ENCODE results near the gene DMD.
"Not testable (repeated sequence)": the region's sequence is repeated elsewhere in the genome, so short reads cannot be mapped to it uniquely, and the experiment has no call there.

DMD gene

DNA sequence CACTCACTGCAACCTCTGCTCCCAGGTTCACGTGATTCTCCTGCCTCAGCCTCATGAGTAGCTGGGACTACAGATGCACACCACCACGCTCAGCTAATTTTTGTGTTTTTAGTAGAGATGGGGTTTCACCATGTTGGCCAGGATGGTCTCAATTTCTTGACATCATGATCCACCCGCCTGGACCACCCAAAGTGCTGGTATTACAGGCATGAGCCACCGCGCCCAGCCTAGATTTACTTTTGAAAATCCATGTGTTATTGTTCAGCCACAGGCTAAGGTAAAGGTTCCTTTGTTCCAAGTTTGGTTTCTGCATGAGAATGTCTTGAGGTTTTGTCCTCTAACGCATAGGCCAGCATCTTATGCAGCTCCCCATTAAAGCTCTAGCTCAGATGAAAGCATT lies 371.6 kb downstream of the DMD start:
- DNase-seq: no peak

DNA sequence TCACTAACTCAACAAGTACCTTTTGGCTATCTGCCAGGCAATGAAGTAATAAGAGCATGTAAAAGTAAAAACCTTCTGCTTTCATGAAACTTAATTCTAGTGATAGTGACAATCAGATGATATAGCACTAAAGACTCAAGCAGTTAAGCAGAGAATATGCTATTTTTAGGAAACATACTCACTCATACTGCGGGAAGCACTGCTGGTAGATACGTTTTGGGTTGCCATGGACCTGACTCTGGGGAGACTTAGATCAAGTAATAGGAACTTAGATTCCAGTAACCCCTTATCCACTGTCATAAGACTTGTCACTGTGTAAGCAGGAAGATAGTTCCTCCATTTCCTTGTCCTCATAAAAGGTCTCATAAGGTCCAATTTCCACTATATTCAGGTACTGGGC lies 386.3 kb downstream of the DMD start:
- no peak for DNase-seq

DNA sequence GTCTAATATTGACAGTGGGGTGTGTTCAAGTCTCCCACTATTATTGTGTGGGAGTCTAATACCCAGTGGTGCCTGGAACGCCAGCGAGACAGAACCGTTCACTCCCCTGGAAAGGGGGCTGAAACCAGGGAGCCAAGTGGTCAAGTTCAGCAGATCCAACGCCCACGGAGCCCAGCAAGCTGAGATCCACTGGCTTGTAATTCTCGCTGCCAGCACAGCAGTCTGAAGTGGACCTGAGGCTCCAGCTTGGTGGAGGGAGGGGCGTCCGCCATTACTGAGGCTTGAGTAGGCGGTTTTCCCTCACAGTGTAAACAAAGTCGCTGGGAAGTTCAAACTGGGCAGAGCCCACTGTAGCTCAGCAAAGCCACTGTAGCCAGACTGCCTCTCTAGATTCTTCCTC lies 407.3 kb downstream of the DMD start:
- DNase-seq: no peak

DNA sequence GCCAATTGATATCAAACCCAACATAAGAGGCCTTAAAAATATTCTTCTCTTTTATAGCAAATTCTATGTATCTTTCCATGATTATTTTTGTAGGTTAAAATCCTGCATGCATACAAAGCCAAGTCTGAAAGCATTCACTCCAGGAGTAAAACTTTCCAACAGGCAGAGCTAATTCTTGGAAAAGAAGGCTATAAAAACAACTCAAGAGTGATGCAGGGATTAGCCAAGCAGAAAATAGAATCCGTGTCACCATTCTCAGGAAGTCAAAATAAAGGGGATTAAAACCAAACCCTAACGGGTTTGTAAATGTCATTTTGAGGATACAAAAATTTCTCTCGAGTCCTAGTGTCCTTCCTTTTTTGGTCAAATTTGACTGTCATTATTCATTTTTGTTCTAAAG lies 412.4 kb downstream of the DMD start:
- no peak for DNase-seq

DNA sequence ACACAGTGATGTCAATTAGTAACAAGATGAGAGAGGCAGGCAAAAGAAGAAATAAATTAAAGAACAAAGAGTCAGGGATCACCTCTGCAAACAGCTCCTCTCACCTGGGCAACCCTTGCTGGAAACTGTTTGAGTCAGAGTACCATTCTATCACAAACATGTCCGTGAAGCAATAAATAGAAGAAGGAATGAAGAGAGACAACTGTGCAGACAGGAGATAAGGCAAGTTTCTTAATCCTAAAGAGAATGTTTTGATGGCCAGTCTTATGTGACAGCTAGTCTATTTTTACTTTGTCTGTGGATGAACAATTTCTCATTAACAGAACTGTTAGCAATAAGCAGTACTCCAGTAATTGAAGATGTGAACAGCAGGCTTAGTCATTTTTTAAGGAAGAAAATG lies 422.4 kb downstream of the DMD start:
- no peak for DNase-seq

DNA sequence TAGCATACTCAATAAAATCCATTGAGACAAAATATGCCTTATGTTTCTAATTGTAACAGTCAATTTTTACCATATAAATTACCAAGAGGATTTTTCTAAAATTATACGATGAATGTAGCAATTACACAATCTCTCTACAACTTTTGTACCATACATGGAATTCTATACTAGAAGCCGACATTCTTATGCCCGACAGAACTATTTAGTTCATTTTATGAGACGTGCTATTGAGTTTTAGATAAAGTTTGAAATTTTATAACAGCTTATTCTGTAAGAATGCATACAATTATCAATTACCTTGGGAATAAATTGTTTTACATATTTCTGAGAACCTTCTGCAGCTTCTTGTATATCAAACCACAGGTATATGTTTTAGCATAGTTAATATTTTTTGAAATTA lies 431.2 kb downstream of the DMD start:
- no peak for DNase-seq

DNA sequence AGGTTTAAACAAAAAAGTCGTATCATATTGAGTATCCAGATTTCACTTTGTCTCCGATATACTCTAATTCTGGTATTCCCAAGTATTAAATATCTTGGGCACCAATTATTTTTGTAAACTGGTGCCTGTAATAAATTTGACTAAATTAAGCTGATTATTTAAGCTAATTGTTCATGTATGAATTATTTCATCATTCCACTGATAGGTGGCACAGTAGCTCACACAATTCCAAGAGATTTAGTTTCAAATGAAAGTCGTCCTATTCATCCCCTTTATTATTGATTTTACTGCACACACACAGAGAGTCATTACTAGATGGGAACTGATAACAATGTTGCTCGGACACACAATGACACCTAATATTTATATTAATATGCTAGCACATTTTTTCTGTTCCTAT lies 432.4 kb downstream of the DMD start:
- no peak for DNase-seq

DNA sequence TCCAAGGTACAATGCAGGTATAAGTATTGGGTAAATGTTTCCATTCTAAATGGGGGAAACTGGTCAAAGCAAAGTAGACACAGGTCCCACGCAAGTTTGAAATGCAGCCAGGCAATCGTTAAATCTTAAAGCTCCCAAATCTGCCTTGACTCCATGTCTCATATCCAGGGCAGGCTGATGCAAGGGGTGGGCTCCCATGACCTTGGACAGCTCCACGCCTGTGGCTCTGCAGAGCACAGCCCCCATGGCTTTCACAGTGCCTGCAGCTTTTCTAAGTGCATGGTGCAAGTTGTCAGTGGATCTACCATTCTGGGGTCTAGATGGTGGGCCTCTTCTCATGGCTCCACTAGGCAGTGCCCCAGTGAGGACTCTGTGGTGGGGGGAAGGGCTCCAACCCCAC lies 436.4 kb downstream of the DMD start:
- no peak for DNase-seq

DNA sequence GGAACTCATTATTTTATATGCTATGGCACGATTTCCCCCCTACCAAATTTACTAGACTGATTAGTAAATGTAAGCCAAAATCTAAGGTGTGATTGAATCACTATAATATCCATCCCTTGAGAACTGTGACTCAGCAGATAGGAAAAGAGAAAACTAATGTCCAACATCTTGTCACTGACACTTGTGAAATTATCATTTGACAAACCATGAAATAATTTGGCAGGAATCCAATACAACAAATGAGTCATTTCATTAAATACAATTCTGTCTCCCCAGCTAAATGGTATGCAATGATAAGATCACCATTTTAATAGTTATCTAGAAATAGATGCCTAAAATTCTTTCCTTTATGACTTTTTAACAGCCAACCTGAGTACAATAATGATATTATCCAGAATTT lies 462.3 kb downstream of the DMD start:
- DNase-seq: no peak

DNA sequence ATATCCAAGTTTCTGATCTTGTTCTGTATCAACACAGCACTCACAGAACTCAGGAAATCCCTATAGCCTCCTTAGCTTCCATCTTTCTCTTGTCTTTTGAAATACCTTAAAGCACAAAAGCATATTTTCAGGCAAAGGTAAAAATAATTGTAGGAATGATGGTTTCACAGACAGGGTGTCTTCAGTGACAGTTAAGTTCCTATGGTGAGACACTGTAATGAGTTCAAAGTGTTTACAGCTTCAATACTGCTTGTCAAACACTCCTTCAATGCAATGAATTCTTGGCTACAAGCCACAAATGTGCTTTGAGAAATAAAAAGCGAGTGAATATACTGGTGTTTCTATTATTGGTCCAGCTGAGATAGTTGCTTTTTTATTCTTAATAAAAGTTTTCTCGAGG lies 466.0 kb downstream of the DMD start:
- DNase-seq: no peak

DNA sequence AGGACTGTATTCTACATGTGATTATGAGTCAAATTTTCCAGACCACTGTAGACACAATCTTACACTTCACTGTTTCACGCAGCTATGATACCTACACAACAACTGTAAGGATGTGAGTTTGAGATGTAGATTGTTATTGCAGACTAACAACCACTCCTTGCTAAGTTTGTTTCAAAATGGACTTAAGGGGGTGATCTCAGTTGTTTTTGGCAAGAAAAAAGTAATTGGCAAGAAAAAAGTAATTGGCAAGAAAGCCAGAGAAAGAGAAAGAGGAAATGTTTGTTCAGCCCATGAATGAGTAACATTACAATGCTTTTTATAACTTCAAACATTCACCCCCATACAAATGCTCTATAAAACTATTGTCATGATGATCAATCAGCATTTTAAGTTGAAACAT lies 466.4 kb downstream of the DMD start:
- no peak for DNase-seq

DNA sequence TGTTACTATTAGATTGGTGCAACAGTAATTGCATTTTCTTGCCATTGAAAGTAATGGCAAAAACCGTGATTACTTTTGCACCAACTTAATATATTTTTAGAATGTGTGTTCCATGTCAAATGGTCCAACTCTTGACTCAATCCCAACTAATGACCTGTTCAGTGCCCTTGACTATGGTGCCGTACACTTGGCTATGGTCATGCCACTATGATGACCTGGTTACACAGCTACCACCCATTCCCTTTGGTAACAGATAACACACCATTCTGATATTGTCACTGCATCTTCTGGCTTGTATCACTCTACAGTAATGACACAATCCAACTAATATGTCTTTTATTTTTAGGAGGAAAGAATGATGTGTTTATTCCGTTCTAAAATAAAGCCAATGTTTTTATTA lies 469.4 kb downstream of the DMD start:
- no peak for DNase-seq

DNA sequence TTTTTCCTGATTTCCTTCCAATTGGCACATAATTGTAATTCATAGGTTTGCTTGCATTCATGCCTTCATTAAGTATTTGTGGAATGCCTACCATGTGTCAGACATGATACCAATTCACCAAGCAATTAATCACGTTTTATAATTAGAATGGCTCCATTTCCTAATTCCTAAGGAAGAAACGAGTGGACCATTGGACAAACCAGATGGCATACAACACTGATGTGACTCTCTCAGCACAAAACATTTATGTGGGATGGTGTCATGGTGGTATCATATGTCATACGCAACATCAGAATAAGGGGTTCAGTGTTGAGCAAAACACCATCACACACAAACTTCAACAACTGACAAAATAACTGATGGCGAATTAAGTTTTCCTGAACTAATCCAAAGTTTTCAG lies 502.8 kb downstream of the DMD start:
- no peak for DNase-seq

DNA sequence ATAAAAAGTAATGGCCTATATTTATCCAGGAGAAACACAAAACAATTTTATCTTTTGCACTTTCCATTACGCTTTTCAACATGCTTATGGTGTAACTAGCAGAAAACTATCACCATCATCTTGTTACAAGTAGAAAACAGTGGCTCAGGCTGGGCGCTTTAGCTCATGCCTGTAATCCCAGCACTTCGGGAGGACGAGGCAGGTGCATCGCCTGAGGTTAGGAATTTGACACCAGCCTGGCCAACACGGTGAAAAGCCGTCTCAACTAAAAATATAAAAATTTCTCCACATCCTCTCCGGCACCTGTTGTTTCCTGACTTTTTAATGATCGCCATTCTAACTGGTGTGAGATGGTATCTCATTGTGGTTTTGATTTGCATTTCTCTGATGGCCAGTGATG lies 506.0 kb downstream of the DMD start:
- DNase-seq: not testable (repeated sequence)

DNA sequence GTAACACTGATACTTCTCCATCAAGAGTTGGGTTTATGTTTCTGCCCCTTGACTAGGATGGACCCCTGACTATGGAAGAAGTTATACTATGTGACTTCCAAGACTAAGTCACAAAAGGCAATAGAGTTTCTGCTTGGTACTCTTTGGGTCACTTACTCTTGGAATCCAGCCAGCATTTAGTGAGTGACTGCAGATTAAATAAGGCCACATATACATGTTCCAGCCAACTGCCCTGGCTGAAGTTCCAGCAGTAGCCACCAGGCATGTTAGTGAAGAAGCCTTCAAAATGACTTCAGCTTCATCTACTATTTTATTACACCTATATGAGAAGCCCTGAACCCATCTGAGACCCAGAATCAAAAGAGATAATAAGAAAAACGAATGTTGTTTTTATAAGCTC lies 524.0 kb downstream of the DMD start:
- DNase-seq: no peak

DNA sequence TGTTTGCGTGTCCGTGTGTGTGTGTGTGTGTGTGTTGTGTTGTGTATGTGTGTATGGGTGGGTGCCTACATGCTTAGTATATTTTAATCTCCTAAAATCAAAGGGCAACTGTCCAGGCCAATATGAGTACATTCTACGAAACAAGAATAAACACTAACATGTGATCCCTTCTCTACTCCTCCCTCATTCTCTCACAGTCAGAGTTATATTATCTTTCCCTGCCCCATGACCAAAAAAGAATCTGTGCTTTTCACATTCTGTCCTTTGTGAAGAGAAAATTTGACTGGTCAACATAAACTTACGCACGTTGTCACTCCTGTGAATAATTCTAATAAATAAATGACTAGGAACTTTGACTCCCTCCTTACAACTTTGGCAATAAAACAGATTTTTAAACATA lies 532.9 kb downstream of the DMD start:
- no peak for DNase-seq

DNA sequence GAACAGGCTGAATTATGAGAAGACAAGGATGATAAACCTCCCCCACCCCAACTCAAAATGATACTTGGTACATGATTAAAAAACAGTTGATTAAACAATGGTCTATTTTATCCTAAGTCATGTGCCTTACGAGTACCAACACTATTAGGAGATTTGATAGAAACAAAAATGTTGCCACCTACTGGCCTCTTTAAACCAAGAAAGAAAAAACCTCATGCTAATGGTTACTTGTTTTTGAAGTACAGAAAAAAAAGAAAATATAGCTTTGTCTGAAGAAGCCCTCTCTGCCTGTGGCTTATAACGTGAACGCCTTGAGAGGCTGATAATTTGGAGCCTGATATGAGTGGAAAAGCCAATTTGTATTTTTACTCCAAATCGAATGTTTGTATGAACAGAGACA lies 538.2 kb downstream of the DMD start:
- peak in 1 of 2 experiments; percentile 13 for DNase-seq

DNA sequence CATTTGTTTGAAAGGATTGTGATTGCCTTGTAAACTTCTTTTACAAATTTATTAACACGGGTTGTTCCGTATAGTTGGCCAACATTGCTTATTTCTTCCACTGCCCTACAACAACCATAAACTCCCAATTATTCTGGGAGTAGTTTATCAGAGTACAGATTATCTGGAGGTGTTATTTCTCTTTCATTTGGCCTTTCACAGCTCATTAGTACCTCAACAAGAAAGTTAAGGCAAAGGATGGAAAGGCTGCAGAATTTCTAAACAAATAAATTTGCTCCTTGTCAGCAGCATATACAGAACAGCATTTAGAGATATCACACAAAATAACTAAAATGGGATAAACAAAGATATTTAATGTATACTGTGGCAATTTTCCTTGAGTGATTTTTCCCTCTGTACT lies 548.8 kb downstream of the DMD start:
- DNase-seq: no peak

DNA sequence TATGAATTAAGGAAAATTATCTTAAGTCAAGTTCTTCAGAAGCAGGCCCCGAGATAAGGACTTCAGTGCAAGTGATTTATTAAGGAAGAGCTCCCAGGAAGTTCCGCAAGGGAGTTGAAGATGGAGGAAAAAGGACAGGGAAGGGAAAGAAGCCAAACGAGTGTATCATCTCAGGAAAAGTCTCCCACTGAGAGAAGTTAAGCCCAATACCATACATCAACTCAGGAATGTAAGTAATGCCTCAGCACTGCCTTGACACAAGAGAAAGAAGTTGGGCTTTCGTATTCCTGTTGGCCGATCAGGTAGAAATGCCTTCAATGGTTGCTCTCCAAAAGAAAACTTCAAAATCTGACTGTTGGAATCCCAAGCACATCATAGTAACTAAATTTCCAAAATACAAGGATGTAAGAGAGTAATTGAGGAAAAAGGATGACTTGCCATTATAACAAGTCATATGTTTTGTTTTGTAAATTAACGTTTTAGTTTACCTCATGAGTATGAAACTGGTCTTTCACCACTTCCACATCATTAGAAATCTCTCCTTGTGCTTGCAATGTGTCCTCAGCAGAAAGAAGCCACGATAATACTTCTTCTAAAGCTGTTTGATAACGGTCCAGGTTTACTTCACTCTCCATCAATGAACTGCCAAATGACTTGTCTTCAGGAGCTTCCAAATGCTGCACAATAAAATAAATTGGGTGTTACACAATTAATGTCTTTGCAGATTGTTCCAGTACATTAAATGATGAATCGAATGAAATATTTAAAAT lies 566.7 kb downstream of the DMD start:
- no peak for DNase-seq

DNA sequence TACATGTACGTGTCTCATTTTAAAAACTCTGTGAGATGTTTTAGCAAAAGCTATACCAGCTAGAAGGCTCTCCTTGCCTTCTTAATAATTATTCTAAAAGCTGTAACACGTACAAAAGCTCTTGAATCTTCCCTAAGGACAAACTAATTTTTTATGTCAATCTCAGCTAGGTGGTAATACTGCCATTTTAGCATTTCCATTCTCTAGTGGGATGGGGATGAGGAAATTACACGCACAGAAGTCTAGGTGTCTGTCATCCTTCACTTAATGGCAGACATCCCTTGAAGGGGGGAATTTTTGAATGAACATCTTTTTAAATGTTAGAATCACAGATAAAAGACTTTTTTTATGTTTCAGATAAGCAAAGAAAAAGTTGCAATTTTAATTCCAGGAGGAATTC lies 569.1 kb downstream of the DMD start:
- no peak for DNase-seq

DNA sequence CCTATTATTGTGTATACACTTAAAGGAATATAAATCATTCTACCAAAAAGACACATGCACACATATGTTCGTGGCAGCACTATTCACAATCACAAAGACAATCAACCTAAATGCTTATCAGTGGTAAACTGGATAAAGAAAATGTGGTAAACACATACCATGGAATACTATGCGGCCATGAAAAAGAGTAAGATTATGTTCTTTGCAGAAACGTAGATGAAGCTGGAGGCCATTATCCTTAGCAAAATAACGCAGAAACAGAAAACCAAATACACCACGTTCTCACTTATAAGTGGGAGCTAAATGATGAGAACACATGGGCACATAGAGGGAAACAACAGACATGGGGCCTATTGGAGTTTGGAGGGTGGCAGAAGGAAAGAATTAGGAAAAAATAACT lies 593.2 kb downstream of the DMD start:
- DNase-seq: no peak

DNA sequence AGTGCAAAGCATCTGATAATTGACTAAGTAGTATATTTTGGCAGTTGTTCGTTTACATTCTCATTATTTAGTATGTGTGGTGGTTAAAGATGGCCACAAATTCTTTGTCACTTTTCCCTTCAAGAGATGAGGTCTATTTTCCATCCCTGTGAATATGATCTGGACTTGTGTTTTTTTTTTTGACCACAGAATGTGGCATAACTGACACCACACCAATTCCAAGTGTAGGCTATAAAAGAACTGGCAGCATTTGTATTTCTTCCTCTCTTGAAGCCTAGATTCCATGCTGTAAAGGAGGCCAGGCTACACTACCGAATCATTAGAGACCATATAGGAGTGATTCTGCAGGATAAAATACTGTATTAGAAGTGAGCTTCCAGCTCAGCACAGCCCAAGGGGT lies 596.6 kb downstream of the DMD start:
- no peak for DNase-seq

DNA sequence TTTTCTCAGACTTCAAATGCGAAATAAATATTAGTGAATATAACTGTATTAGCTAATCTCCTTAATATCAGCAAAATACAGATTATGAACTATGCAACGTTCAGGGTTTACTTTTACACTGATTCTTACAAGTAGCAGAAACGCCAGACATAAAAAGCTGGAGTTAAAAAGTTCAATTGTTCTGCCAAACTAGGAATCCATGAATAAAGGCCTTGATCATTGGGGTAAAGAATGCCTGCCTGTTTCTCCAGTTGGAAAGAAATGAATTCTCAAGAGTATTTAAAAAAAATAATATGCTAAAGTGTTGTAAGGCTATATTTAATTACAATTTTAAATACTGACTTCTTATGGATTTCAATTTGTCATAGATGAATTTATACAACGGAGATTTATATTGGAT lies 612.2 kb downstream of the DMD start:
- DNase-seq: no peak

DNA sequence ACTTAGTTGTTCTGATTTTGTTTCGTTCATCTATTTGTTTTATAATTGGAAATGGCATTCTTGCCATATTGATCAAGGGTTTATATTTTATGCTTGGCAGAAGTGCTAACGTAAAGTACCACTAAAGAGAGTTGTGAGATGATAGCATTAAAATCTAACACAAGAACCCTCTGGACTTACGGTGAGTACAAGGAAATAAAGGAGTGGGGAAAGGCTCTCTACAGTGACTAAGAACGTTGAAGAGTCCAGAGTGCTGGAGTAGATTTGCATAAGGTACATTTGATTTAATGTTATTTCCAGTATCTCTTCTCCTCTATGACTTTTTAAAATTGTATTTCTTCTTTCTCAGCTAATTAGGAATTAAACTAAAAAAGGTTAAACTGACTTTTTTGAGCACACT lies 612.6 kb downstream of the DMD start:
- no peak for DNase-seq

DNA sequence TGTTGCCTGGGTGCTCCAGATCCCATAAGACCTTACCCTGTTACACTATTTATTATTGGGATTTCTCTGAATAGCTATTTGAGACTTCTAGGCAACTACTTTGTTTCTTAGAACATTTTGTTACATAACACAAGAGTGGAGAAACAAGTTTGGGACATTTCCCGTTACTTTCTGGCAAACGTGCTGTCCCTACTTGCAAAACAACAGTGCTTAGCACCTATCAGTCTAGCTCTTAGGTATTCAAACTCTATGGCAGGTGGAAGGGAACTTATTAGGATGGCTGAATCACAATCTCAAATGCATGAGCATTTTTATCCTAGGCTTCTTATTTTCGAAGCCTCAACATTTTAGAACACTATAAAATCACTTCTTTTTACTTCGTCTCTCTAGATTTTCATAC lies 613.6 kb downstream of the DMD start:
- DNase-seq: no peak

DNA sequence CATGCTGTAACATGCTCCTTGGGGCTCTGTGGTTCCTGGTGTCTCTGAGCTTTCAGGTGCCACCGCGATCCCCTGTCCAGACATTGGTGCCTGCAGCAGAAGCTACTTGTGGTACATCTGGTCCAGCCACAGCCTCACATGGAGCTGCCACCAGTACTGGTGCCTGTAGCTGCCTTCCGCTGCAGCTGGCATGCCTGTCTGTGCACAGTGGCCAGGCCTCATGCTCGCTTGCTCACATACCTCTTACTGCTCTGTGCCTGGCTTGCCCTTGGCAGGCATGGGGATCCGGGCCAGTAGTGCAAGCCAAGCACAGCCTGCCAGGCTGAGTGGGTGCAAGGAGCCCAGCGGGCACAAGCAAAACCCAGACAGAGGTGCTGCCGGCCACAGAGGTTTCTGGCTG lies 618.6 kb downstream of the DMD start:
- DNase-seq: no peak
